HL-60 (cell line): ENCODE data around the gene MPG.
"Not testable (repeated sequence)": the region's sequence is repeated elsewhere in the genome, so short reads cannot be mapped to it uniquely, and the experiment has no call there.

Experiments used
- DNase-seq, 2 experiments: peaks; one replicate each; pipeline ENCODE4 v3.0.0-alpha.2; 2010 to 2020; ENCODE audit warnings: low read depth in 1 of 2, low spot score in 1 of 2
- H3K27ac ChIP-seq: fragments of 250-450 bp; sonication (Bioruptor Pico); replicated peaks from 2 replicates; pipeline ENCODE4 v1.5.1; 2020; ENCODE audit warnings: mild to moderate bottlenecking, moderate library complexity
- H3K27me3 ChIP-seq: fragments of 250-450 bp; sonication (Bioruptor Pico); 2 replicates; pipeline ENCODE4 v1.5.1; 2021; ENCODE audit warnings: mild to moderate bottlenecking, moderate library complexity; ENCODE audit not compliant: insufficient read depth, poor library complexity, severe bottlenecking
- H3K4me3 ChIP-seq: replicated peaks from 2 replicates; pipeline ENCODE4 v1.5.1; 2011; ENCODE audit warnings: mild to moderate bottlenecking, control low read depth, low read length; ENCODE audit not compliant: insufficient read depth
- CTCF ChIP-seq: IDR thresholded peaks from one replicate; pipeline ENCODE4 v1.5.1; 2011; ENCODE audit warnings: low read length, control low read depth, inconsistent platforms; ENCODE audit not compliant: insufficient read depth
- GABPA ChIP-seq: IDR thresholded peaks from 2 replicates; pipeline ENCODE4 v1.6.1; 2012; ENCODE audit warnings: low read depth
- POLR2AphosphoS5 ChIP-seq: IDR thresholded peaks from 2 replicates; pipeline ENCODE4 v1.6.1; 2012; ENCODE audit warnings: low read depth
- REST ChIP-seq: IDR thresholded peaks from 2 replicates; pipeline ENCODE4 v1.6.1; 2012; ENCODE audit warnings: low read depth; ENCODE audit not compliant: insufficient replicate concordance
- SPI1 ChIP-seq: IDR thresholded peaks from 2 replicates; pipeline ENCODE4 v1.6.1; 2012; ENCODE audit warnings: low read depth, mild to moderate bottlenecking, borderline replicate concordance

The MPG gene

GRCh38 chr16:42691-43090, 35.3 kb upstream of the MPG start:
- no peak for DNase-seq
- TF ChIP-seq GABPA, result no peak
- Histone ChIP-seq H3K4me3 (no peak overlapping the region), H3K27ac (no peak overlapping the region), H3K27me3 (no peaks in the 10 kb centered on the region)

DNA sequence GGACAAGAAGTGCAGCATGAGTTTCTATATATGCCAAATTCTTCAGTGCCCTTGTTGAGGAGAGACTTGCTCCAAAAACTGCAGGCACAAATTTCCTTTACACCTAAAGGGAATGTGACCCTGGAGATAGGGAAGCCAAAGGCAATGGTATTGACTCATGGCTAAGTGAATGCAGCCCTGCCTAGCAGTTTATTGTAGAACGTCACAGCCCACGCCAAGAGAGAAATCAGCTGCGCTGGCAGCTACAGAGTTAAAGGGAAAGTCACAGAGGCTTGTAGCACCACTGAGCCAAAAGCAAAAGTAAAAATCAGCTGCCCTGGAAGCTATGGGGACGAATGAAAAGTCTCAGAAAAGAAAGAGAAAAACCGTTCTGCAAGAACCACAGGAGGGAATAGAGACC, 34.7 kb upstream of the MPG start:
- H3K4me3 ChIP-seq, result no peak overlapping the region
- DNase-seq, result no peak
- TF ChIP-seq GABPA (no peak), CTCF (no peak), POLR2AphosphoS5 (no peak), SPI1 (no peak), REST (no peak)
- no peaks in the 10 kb centered on the region for H3K27me3 ChIP-seq
- H3K27ac ChIP-seq, result no peak overlapping the region

- Histone ChIP-seq H3K27me3 (no peaks in the 10 kb centered on the region), H3K4me3 (no peak overlapping the region), H3K27ac (no peak overlapping the region)
- DNase-seq, result no peak
- TF ChIP-seq SPI1, result no peak
- TF ChIP-seq REST, result no peak
- TF ChIP-seq POLR2AphosphoS5, result no peak
- no peak for TF ChIP-seq CTCF
- TF ChIP-seq GABPA, result no peak
Observed at GRCh38 chr16:44655-45054, 33.4 kb upstream of the MPG start.

DNA sequence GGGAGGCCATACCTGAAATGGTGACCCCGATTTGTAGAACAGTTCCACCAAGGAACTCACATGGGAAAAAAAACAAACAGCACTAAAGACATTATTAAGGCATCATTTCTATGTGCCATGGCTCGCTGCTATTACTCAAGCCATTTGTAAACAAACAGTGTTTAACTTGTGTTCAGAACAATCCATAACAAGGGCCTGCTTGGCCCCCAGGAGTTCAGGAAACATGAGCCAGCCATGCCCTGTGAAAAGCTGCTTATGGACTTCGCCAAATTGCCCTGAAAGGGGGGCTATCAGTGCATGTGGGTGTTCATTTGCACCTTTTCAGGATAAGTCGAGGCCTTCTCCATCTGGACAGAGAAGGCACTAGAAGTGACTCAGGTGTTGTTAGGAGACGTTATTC, 32.6 kb upstream of the MPG start:
- Histone ChIP-seq H3K4me3 (no peak overlapping the region), H3K27me3 (no peaks in the 10 kb centered on the region), H3K27ac (no peak overlapping the region)
- TF ChIP-seq REST (no peak), SPI1 (no peak), POLR2AphosphoS5 (no peak), CTCF (no peak), GABPA (no peak)
- DNase-seq, result no peak

DNA sequence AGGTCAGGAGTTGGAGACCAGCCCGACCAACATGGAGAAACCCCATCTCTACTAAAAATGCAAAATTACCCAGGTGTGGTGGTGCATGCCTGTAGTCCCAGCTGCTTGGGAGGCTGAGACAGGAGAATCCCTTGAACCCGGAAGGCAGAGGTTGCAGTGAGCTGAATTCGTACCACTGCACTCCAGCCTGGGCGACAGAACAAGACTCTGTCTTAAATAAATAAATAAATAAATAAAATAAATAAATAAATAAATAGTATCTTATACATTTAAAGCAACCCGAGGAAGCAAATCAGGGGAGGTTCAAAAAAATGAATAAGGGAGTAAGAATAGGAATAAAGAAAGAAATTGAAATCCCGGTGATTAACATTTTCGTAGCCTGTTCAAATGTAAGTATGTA, 31.5 kb upstream of the MPG start:
- not testable (repeated sequence) for DNase-seq, H3K4me3 ChIP-seq, H3K27me3 ChIP-seq, H3K27ac ChIP-seq
